Measurements from ENCODE around the gene LAYN. TPM values are rescaled to one million over a fixed set of nuclear protein-coding genes. Genes with fewer than 3 reads are reported as not detected.

Gene LAYN
- total and polyA plus RNA-seq, 9 of the 15 experiments (the other 6 are each of a cell fraction or from before 2014, with no cell fraction given): not detected

GRCh38 chr11:111581341-111581740 is 40.8 kb downstream of the LAYN start:
- WGBS (ENCODE audit: insufficient coverage, low coverage, missing lambda C conversion rate): 46% methylated on average over 1 of the region's 1 CpG
- no peak overlapping the region for H3K9ac ChIP-seq (ENCODE audit: insufficient read depth in 1 of 2, low read depth in 2 of 2, low read length in 2 of 2)
- DNase-seq (ENCODE audit: extremely low read depth in 1 of 4, low spot score in 3 of 4) (no peak), ATAC-seq (no peak), FAIRE-seq (no peak)
- no peaks in the 10 kb centered on the region for H3K9me1 ChIP-seq (ENCODE audit: control insufficient read depth, insufficient read depth, low read length)
- intact Hi-C loops (cut with micrococcal nuclease) (no loop called here), in situ Hi-C loops (cut with MboI) (no loop called here)
- H4K20me1 ChIP-seq (replicated peaks; ENCODE audit: control insufficient read depth, insufficient read depth, low read length): no peaks in the 10 kb centered on the region
- no peaks in the 10 kb centered on the region for H3K36me3 ChIP-seq (ENCODE audit: control insufficient read depth, insufficient read depth, low read length)
- ChIA-PET CTCF (ENCODE audit: low intra/inter-chr PET ratio) (no interaction called here), POLR2A (no interaction called here)
- H3K79me2 ChIP-seq (ENCODE audit: control insufficient read depth, insufficient read depth, low read length): no peaks in the 10 kb centered on the region
- H3K9me3 ChIP-seq (replicated peaks; ENCODE audit: control insufficient read depth, insufficient read depth, low read depth, low read length): no peaks in the 10 kb centered on the region
- H3K4me1 ChIP-seq (replicated peaks in 1 of 2; ENCODE audit: control insufficient read depth in 2 of 2, insufficient read depth in 2 of 2, low read length in 2 of 2): no peaks in the 10 kb centered on the region
- TF ChIP-seq COPS2 (conservative IDR thresholded peaks at IDR 0.05) (no peak), CBFA2T2 (conservative IDR thresholded peaks at IDR 0.05) (no peak), RBM22 (IDR thresholded peaks at IDR 0.05; ENCODE audit: low read depth, low read length, poor library complexity, severe bottlenecking) (no peak), ZNF121 (CRISPR knock-in tag; conservative IDR thresholded peaks at IDR 0.05) (no peak), ZNF507 (tag; conservative IDR thresholded peaks at IDR 0.05) (no peak), ZZZ3 (IDR thresholded peaks at IDR 0.05) (no peak), MCM3 (IDR thresholded peaks at IDR 0.05) (no peak), ZNF197 (CRISPR knock-in tag; IDR thresholded peaks at IDR 0.05; ENCODE audit: low read depth) (no peak), ZC3H8 (IDR thresholded peaks at IDR 0.05) (no peak), KDM4B (IDR thresholded peaks at IDR 0.05; ENCODE audit: borderline replicate concordance in 2 of 2, low read depth in 1 of 2) (no peak), PHB (CRISPR knock-in tag; IDR thresholded peaks at IDR 0.05) (no peak), RERE (CRISPR knock-in tag; IDR thresholded peaks at IDR 0.05; ENCODE audit: borderline replicate concordance) (no peak), CBX2 (IDR thresholded peaks at IDR 0.05; ENCODE audit: insufficient read depth, low read length, poor library complexity, severe bottlenecking) (no peak), HEY1 (CRISPR knock-in tag; IDR thresholded peaks at IDR 0.05; ENCODE audit: borderline replicate concordance) (no peak), ZNF764 (CRISPR knock-in tag; IDR thresholded peaks at IDR 0.05; ENCODE audit: low read depth) (no peak)
- H3K27ac ChIP-seq (ENCODE audit: extremely low read depth, low read depth, low read length): no peak overlapping the region
- no peak overlapping the region for H2AFZ ChIP-seq (ENCODE audit: low read depth, low read length)
- H3K4me2 ChIP-seq (ENCODE audit: insufficient read depth, low read length): no peak overlapping the region
- no peaks in the 10 kb centered on the region for H3K27me3 ChIP-seq (ENCODE audit: control insufficient read depth in 2 of 2, insufficient read depth in 2 of 2, low read length in 2 of 2)
- no TSS peak for BruUV-seq (replicated peaks)
- no peak overlapping the region for H3K4me3 ChIP-seq

Measured in K562 (cell line).